HepG2 (cell line): Measurements from ENCODE around the gene SPINK5. TPM values are rescaled to one million over a fixed set of nuclear protein-coding genes. Genes with fewer than 3 reads are reported as not detected.

ENCODE experiments used
- ATF4 ChIP-seq, 2 experiments: fragments of 450-650 bp in 1 of 2; sonication (generic) in 1 of 2; formaldehyde crosslinking; IDR thresholded peaks; 2 replicates each; pipeline versions ENCODE4 v1.5.0 to v1.8.0; 2020 to 2022; ENCODE audit warnings: mild to moderate bottlenecking in 1 of 2, missing genetic modification reagents in 1 of 2
- CEBPB ChIP-seq: IDR thresholded peaks from 2 replicates; pipeline ENCODE4 v1.6.1; 2011; ENCODE audit warnings: low read depth, low read length, improper control_type of control experiment, borderline replicate concordance
- CEBPZ ChIP-seq: IDR thresholded peaks from 2 replicates; pipeline ENCODE4 v1.6.1; 2012; ENCODE audit warnings: low read length, improper control_type of control experiment
- FOXP1 ChIP-seq, 2 experiments: fragments of 450-650 bp in 1 of 2; IDR thresholded peaks; 2 replicates each; pipeline ENCODE4 v1.6.1; 2017 to 2018; ENCODE audit warnings: antibody characterized with exemption in 1 of 2
- HOXA5 ChIP-seq: sonication (generic); formaldehyde crosslinking; IDR thresholded peaks from 2 replicates; pipeline ENCODE4 v1.4.0; 2020; ENCODE audit warnings: missing genetic modification reagents
- IKZF4 ChIP-seq: sonication (generic); formaldehyde crosslinking; IDR thresholded peaks from 2 replicates; pipeline ENCODE4 v1.5.1; 2020; ENCODE audit warnings: borderline replicate concordance, mild to moderate bottlenecking, low read depth, missing genetic modification reagents; ENCODE audit errors: not compliant biosample characterization
- MNT ChIP-seq: fragments of 450-650 bp; IDR thresholded peaks from 2 replicates; pipeline ENCODE4 v1.6.1; 2016
- NCOA1 ChIP-seq: sonication (generic); formaldehyde crosslinking; IDR thresholded peaks from 2 replicates; pipeline ENCODE4 v1.9.0; 2021; ENCODE audit warnings: missing genetic modification reagents
- RNF2 ChIP-seq: fragments of 450-650 bp; conservative IDR thresholded peaks from 2 replicates; pipeline ENCODE4 v1.6.1; 2016; ENCODE audit warnings: low read depth
- SOX6 ChIP-seq, 2 experiments: fragments of 450-650 bp in 1 of 2; sonication (generic) in 1 of 2; formaldehyde crosslinking in 1 of 2; IDR thresholded peaks; 2 replicates each; pipeline versions ENCODE4 v1.4.0 to v1.6.1; 2017 to 2020; ENCODE audit warnings: antibody characterized with exemption in 1 of 2, mild to moderate bottlenecking in 1 of 2, missing genetic modification reagents in 1 of 2
- SPEN ChIP-seq: sonication (generic); formaldehyde crosslinking; IDR thresholded peaks from 2 replicates; pipeline ENCODE4 v1.5.1; 2020; ENCODE audit warnings: low read depth, mild to moderate bottlenecking, missing genetic modification reagents
- THAP9 ChIP-seq: sonication (generic); formaldehyde crosslinking; IDR thresholded peaks from 2 replicates; pipeline ENCODE4; 2020; ENCODE audit warnings: missing genetic modification reagents, mild to moderate bottlenecking, borderline replicate concordance
- TOE1 ChIP-seq: sonication (generic); formaldehyde crosslinking; IDR thresholded peaks from 2 replicates; pipeline ENCODE4 v1.4.0; 2020; ENCODE audit warnings: mild to moderate bottlenecking, missing genetic modification reagents
- ZBTB4 ChIP-seq: sonication (generic); formaldehyde crosslinking; IDR thresholded peaks from 2 replicates; pipeline ENCODE4 v1.4.0; 2020; ENCODE audit warnings: missing genetic modification reagents, mild to moderate bottlenecking, borderline replicate concordance
- ZNF558 ChIP-seq: sonication (generic); formaldehyde crosslinking; IDR thresholded peaks from 2 replicates; pipeline ENCODE4 v1.9.0; 2022; ENCODE audit warnings: mild to moderate bottlenecking, missing genetic modification reagents, borderline replicate concordance
- ZNF788 ChIP-seq: sonication (generic); formaldehyde crosslinking; IDR thresholded peaks from 2 replicates; pipeline ENCODE4 v1.5.0; 2020; ENCODE audit warnings: mild to moderate bottlenecking, missing genetic modification reagents, borderline replicate concordance
- ZNF879 ChIP-seq: sonication (generic); formaldehyde crosslinking; IDR thresholded peaks from 2 replicates; pipeline ENCODE4 v1.8.1; 2023; ENCODE audit warnings: missing genetic modification reagents
- polyA plus RNA-seq, 8 experiments: library from polyadenylated mRNA; depleted of rRNA in 3 of 8; stranded (reverse) in 7 of 8; unstranded in 1 of 8; fragments of >200 nt; fragmentation: Illumina TruSeq in 4 of 8; extraction: Trizol in 4 of 8; gene quantifications; 2 replicates each; pipeline versions ENCODE4 v1.2.1 to v1.2.3, GENCODE V29; 2011 to 2016; ENCODE audit warnings: low read depth in 4 of 8, missing spikeins in 1 of 8, mixed read lengths in 1 of 8; ENCODE audit not compliant: insufficient read depth in 1 of 8
- total RNA-seq, 5 experiments: library from RNA; depleted of rRNA; stranded (reverse); fragments of >200 nt; fragmentation: Illumina TruSeq; extraction: Trizol; gene quantifications; 2 replicates each; pipeline ENCODE4 v1.2.3, GENCODE V29; 2016; ENCODE audit warnings: low read depth in 1 of 5

The SPINK5 gene
- total and polyA plus RNA-seq, 2 of the 13 experiments (the other 11 are each of a cell fraction or from before 2014, with no cell fraction given): 0.03 TPM; not detected in 1

GRCh38 chr5:148120317-148120716 lies 56.5 kb downstream of the SPINK5 start (continued):
- TF ChIP-seq IKZF4 (CRISPR knock-in tag) (no peak), SOX6 (IDR thresholded peaks at IDR 0.05) (no peak), SOX6 (CRISPR knock-in tag; IDR thresholded peaks at IDR 0.05) (peak; percentile 24; the same call in 1 of the 2 replicates), CEBPZ (no peak), THAP9 (no peak), NCOA1 (no peak), SPEN (CRISPR knock-in tag) (no peak), TOE1 (CRISPR knock-in tag) (no peak), ATF4 (CRISPR knock-in tag; IDR thresholded peaks at IDR 0.05) (peak in 1 of 2 experiments; percentile 85; a peak in 2 of 4 replicates), ZNF788 (CRISPR knock-in tag) (no peak), ZNF879 (CRISPR knock-in tag) (no peak), ZNF558 (no peak), FOXP1 (IDR thresholded peaks at IDR 0.05) (no peak), FOXP1 (CRISPR knock-in tag; IDR thresholded peaks at IDR 0.05) (peak; percentile 21; the same call in 1 of the 2 replicates), ZBTB4 (CRISPR knock-in tag) (no peak), RNF2 (no peak), MNT (no peak), HOXA5 (CRISPR knock-in tag) (no peak), CEBPB (peak; percentile 17; the same call in 1 of the 2 replicates)
